GM12874 (cell line): ENCODE measurements around the gene NDUFV2.

ENCODE experiments used
- TF ChIP-seq, protein P1 (sequence below): IDR thresholded peaks from 2 replicates; pipeline ENCODE4 v1.5.1; 2011; ENCODE audit warnings: low read depth, mild to moderate bottlenecking, control low read depth, low read length, moderate library complexity; ENCODE audit not compliant: insufficient read depth

Gene NDUFV2

DNA sequence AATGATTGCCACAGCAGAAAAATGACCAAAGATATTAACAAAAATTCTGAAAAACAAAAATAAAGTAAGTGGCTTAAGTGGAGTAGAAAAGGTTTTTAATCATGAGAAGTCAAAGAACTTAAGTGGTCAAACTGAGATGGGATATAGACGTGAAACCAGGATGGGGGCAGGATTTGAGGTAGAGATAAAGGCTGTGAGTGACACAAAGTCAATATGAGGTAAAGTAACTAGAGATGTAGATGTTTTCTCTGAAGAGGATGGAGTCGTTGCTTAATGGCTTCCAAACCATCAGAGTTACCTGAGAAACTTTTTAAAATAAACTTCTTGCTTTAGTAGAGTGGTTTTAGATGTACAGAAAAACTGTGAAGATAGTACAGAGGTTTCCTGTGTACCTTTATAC lies 55.3 kb downstream of the NDUFV2 start:
- TF ChIP-seq, protein P1, sequence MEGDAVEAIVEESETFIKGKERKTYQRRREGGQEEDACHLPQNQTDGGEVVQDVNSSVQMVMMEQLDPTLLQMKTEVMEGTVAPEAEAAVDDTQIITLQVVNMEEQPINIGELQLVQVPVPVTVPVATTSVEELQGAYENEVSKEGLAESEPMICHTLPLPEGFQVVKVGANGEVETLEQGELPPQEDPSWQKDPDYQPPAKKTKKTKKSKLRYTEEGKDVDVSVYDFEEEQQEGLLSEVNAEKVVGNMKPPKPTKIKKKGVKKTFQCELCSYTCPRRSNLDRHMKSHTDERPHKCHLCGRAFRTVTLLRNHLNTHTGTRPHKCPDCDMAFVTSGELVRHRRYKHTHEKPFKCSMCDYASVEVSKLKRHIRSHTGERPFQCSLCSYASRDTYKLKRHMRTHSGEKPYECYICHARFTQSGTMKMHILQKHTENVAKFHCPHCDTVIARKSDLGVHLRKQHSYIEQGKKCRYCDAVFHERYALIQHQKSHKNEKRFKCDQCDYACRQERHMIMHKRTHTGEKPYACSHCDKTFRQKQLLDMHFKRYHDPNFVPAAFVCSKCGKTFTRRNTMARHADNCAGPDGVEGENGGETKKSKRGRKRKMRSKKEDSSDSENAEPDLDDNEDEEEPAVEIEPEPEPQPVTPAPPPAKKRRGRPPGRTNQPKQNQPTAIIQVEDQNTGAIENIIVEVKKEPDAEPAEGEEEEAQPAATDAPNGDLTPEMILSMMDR = no peak

DNA sequence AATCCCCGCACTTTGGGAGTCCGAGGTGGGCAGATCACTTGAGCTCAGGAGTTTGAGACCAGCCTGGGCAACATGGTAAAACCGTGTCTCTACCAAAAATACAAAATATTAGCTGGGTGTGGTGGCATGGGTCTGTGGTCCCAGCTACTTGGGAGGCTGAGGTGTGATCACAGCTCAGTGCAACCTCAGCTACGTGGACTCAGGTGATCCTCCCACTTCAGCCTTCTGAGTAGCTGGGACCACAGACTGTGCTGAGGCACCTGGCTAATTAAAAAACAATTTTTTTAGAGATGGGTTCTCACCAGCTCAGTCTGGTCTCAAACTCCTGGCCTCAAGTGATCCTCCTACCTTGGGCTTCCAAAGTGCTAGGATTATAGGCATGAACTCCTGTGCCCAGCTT lies 57.5 kb downstream of the NDUFV2 start:
- TF ChIP-seq, protein P1 = no peak

DNA sequence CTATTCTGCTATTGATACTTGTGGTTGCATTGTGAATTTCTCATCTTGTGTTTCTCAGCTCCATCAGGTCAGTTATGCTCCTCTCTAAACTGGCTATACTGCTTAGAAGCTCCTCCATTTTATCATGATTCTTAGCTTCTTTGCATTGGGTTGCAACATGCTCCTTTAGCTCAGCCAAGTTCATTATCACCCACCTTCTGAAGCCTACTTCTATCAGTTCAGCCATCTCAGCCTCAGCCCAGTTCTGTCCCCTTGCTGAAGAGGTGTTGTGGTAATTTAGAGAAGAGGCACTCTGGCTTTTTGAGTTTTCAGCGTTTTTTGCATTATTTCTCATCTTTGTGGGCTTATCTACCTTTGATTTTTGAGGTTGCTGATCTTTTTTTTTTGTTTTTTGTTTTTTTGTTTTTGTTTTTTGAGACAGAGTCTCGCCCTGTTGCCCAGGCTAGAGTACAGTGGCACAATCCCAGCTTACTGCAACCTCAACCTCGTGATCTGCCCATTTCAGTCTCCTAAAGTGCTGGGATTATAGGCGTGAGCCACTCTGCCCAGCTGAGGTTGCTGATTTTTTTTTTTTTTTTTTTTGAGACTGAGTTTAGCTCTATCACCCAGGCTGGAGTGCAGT lies 70.1 kb downstream of the NDUFV2 start:
- TF ChIP-seq, protein P1 = no peak

DNA sequence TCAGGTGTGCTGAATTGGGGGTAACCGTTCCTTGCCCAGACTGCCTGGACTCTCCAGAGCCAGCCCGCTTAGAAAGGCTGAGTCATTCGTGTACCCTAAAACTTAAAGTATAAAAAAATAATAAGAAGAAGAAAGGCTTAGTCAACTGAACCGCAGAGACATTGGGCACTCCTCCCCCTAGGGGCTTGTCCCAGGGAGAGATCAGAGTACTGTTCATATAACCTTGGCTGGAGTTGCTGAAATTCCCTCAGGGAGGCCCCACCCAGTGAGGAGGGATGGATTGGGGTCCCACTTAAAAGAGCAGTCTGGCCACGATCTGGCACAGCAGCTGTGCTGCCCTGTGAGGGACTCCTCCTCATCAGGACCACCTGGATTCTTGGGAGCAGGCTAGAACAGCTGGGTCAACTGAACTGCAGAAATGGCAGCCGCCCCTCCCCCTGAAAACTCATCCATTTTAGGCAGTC lies 71.3 kb downstream of the NDUFV2 start:
- TF ChIP-seq, protein P1 = no peak

DNA sequence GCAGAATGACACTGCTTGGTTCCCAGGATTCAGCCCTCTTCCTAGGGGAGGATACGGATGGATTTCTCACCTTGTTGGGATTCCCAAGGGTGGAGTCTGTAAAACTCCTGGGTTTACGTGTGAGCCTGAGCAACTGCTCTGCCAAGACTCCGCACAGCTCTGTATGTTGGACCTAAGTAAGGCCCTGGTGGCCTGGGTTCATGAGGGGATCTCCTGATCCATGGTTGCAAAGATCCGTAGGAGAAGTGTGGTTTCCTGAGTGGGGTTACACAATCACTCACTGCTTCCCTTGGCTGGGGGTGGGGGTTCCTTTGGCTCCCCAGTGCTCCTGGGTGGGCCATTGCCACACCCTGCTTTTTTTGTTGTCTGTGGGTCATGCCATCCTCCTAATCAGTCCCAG lies 71.8 kb downstream of the NDUFV2 start:
- TF ChIP-seq, protein P1 = no peak

DNA sequence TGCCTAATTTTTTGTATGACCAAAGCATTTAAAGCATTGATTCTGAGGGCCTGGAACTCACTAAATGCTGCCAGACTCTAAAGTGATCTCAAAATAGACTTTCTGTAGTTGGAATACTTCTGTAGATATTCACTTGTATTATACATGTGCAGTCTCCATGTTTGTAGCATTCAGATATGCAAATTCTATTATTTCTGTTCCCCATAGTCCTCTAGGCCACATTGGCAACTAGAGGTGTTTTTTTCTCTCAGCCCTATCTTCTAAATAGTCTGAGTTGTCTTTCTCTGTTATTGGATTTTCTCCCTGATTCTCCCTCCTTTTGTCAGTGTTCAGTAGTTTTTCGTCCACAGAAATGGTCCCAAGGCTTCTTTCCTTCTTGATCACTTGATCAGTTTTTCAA lies 72.6 kb downstream of the NDUFV2 start:
- TF ChIP-seq, protein P1 = no peak

DNA sequence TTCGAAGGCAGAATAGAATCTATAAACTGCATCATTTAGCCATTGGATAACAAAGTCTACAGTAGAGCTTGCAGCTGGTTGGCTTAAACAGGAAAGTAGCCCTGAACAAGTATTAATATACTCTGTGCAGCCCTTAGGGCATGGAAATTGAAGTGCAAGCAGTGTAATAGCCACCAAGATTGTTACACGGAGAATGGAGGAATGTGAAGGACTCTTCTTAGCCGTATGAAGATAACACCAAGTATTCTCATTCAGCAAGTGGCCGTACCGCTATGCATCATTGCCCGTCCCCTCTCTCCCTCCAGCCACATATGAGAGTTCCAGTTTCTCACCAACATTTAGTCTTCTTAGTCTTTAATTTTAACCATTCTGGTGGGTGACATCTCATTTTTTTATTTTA lies 74.5 kb downstream of the NDUFV2 start:
- TF ChIP-seq, protein P1 = no peak
